GM12875 (cell line): ENCODE measurements around the gene HSPA4.
"Not testable (repeated sequence)": the region's sequence is repeated elsewhere in the genome, so short reads cannot be mapped to it uniquely, and the experiment has no call there.

Experiments
- H3K4me3 ChIP-seq: one replicate; pipeline ENCODE4 v1.5.1; 2011; ENCODE audit warnings: low read depth, low read length, control low read depth
- CTCF ChIP-seq: IDR thresholded peaks from 2 replicates; pipeline ENCODE4 v1.5.1; 2011; ENCODE audit warnings: low read depth, mild to moderate bottlenecking, control low read depth, inconsistent platforms, low read length, moderate library complexity, borderline replicate concordance; ENCODE audit not compliant: insufficient read depth

The HSPA4 gene

DNA sequence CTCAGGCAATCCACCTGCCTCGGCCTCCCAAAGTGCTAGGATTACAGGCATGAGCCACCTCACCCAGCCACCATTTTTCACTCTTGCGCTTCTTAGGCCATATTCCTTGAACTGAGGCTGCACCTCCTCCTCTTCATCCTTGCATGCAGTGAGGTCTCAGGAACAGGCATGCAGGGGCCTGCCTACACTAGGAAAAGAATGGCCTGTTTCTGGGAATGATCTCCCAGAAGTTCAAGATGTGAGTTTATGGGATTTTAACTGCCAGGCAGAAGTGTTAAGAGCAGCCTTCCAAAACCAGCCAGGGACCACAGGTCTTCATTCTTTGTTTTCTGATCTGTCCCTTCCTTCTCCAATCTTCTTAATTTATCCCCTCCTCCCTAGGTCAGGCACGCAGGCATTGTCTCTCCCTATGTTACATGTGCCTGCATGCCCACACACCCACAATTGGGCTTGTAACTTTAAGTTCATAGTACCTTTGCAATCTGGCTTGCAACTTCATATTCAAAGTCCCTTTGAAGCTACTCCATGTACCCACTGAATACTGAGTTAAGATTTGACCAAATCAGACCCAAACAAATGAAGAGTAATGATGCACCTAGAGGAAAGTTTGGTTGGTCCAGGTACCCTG lies 10.5 kb upstream of the HSPA4 start:
- no peak for TF ChIP-seq CTCF
- H3K4me3 ChIP-seq: no peak overlapping the region

DNA sequence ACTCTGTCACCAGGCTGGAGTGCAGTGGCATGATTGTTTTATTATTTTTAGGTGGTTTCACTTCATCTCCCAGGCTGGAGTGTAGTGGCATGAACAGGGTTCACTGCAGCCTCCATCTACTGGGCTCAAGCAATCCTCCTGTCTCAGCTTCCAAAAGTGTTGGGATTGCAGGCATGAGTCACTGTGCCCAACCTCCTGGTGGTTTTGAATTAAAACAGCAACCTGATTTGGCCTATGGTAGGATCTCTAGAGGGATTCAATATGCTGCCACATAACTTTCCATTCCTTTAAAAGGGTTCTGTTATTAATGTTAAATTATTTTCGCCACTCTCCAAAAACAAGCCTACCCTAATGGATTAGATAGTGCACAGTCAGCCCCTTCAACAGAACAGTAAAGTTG lies 9.9 kb upstream of the HSPA4 start:
- H3K4me3 ChIP-seq: no peak overlapping the region
- no peak for TF ChIP-seq CTCF

DNA sequence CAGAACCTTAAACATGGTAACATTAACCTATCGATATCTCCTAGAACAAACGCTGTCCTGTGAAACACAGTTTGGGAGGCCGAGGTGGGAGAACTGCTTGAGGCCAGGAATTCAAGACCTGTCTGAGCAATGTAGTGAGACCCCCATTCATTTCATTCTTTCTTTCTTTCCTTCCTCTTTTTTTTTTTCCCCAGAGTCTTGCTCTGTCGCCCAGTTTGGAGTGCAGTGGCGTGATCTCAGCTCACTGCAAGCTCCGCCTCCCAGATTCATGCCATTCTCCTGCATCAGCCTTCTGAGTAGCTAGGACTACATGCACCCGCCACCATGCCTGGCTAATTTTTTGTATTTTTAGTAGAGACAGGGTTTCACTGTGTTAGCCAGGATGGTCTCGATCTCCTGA lies 5.3 kb upstream of the HSPA4 start:
- H3K4me3 ChIP-seq: not testable (repeated sequence)

- no peak for TF ChIP-seq CTCF
- H3K4me3 ChIP-seq: no peak overlapping the region
These were observed 4.4 kb upstream of the HSPA4 start for GRCh38 chr5:133047404-133047803.

DNA sequence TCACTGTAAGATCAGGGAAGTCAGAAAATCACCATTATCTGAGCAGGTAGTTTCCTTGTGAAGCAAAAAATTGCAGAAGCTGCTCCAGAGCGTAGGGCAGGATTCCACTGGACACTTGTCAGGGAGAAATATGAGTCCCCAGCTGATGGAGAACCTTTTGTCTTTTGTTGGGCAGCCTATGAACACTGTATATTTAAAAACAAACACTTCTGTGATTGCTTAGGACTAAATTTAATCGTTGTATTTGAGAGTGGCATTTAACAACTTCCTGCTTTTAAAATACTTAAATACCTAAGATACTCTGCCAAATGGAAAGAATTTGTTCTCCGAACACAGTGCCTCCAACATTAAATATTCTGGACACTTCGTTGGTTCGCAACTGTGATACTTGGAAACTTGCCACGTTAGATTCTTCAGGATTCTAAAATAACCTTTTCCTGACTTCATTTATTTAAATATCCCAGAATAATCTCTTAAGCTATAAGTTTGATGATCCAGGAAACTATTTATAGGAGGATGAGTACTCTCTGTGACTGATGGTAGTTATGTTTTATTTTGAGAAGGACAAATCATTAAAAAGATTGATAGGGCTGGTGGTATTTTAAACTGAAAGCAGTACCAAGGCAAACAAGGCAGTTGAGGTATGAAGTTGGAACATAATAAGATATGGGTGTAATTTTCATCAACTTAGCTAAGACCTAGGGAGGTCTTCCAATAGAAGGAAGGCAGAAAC lies 2.7 kb upstream of the HSPA4 start:
- no peak overlapping the region for H3K4me3 ChIP-seq
- TF ChIP-seq CTCF: no peak

DNA sequence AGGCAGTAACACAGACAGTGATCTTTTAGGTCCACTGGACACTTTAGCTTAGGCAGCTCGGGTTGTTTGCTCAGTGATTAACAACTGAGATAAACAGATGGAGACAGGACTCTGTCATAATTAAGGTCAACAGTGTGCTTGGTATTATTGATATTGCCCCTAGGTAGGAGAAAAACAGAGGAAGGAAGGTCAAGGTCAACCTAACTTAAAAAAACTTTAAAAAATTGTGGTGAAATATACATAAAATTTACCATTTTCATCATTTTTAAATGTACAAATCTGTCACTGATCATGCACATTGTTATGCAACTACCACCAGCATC lies 2.1 kb upstream of the HSPA4 start:
- TF ChIP-seq CTCF: no peak
- H3K4me3 ChIP-seq: no peak overlapping the region

- TF ChIP-seq CTCF: no peak
- H3K4me3 ChIP-seq: peak overlapping the region; percentile 84
These were observed 1.3 kb upstream of the HSPA4 start for GRCh38 chr5:133050521-133050920.
